ENCODE results near the gene IGFBP1. TPM values are rescaled to one million over a fixed set of nuclear protein-coding genes. Genes with fewer than 3 reads are reported as not detected.

The IGFBP1 gene
- total RNA-seq, 2 donors from 2014 or later = 0.26 to 0.99 TPM

DNA sequence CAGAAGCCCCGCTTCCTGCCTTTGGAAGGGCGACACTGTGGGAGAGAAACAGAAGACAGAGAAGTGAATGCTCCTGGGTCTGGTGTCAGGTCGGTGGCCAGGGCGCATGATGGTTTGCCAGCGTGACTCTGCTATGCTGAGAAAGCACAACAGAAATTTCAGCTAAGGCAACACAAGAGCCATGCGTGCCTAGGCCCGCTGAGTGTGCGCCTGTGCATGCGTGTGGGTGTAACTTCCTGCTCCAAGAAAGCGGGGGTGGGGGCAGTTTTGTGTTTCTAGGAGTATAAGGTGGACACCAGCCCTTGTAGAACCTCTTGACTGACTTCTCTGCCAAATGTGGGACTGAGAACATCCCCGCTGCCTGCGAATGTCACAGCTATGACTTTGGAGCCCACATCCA is 26.6 kb downstream of the IGFBP1 start:
- WGBS, 2 donors = 83 to 90% methylated on average over 9 to 12 of the region's 12 CpGs
- DNase-seq = no peak
- Histone ChIP-seq H3K9me3 (no peaks in the 10 kb centered on the region), H3K4me3 (no peak overlapping the region), H3K27ac (no peak overlapping the region), H3K36me3 (replicated peaks in 1 of 2; ENCODE audit: insufficient read depth in 1 of 2, low read depth in 2 of 2) (no peaks in the 10 kb centered on the region), H3K4me1 (peaks cover 4% of the 10 kb centered on the region), H3K27me3 (peaks cover 0 to 5% of the 10 kb centered on the region in 2 donors)
- TF ChIP-seq POLR2A (IDR thresholded peaks at IDR 0.05) = no peak
- TF ChIP-seq, protein P1, sequence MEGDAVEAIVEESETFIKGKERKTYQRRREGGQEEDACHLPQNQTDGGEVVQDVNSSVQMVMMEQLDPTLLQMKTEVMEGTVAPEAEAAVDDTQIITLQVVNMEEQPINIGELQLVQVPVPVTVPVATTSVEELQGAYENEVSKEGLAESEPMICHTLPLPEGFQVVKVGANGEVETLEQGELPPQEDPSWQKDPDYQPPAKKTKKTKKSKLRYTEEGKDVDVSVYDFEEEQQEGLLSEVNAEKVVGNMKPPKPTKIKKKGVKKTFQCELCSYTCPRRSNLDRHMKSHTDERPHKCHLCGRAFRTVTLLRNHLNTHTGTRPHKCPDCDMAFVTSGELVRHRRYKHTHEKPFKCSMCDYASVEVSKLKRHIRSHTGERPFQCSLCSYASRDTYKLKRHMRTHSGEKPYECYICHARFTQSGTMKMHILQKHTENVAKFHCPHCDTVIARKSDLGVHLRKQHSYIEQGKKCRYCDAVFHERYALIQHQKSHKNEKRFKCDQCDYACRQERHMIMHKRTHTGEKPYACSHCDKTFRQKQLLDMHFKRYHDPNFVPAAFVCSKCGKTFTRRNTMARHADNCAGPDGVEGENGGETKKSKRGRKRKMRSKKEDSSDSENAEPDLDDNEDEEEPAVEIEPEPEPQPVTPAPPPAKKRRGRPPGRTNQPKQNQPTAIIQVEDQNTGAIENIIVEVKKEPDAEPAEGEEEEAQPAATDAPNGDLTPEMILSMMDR (IDR thresholded peaks at IDR 0.05) = no peak
- ATAC-seq = no peak
- intact Hi-C loops (cut with DNase I) = loop anchor here (5.0 kb wide), 3 partner anchors 437 to 1262 kb away; no protein-coding TSS in a partner anchor

DNA sequence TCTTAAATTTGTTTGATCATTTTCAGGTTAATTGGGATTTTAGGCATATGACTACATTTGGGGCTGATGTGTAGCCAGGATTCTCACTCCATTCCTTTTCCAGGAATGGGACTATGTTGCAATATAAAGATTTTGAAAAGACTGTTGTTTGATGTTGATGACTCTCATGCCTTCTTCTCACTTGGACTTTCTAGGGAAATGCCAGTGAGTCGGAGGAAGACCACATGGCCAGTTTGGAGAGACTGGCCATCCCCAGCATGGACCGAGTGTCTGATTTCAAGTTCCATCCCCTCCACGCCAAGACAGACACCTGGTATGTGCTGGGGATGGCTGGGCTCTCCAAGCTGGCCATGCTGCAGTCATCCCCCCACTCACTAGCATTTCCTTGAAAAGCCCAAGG is 27.3 kb downstream of the IGFBP1 start:
- intact Hi-C loops (cut with DNase I) = loop anchor here (5.0 kb wide), 2 partner anchors 437 to 1172 kb away; no protein-coding TSS in a partner anchor
- no peaks in the 10 kb centered on the region for H3K9me3 ChIP-seq
- H3K27ac ChIP-seq = no peak overlapping the region
- no peak for ATAC-seq
- 74 to 86% methylated on average over 3 of the region's 3 CpGs for WGBS, 2 donors
- H3K4me1 ChIP-seq = peaks cover 11% of the 10 kb centered on the region
- no peak for DNase-seq
- no peaks in the 10 kb centered on the region for H3K36me3 ChIP-seq (replicated peaks in 1 of 2; ENCODE audit: insufficient read depth in 1 of 2, low read depth in 2 of 2)
- TF ChIP-seq, protein P1 (IDR thresholded peaks at IDR 0.05) = no peak
- TF ChIP-seq POLR2A (IDR thresholded peaks at IDR 0.05) = no peak
- H3K4me3 ChIP-seq = no peak overlapping the region
- H3K27me3 ChIP-seq = peaks cover 0 to 5% of the 10 kb centered on the region in 2 donors

- Histone ChIP-seq H3K27me3 (peaks cover 0 to 5% of the 10 kb centered on the region in 2 donors), H3K27ac (no peak overlapping the region), H3K9me3 (no peaks in the 10 kb centered on the region), H3K4me3 (no peak overlapping the region), H3K4me1 (peaks cover 25% of the 10 kb centered on the region), H3K36me3 (replicated peaks in 1 of 2; ENCODE audit: insufficient read depth in 1 of 2, low read depth in 2 of 2) (no peaks in the 10 kb centered on the region)
- no peak for ATAC-seq
- no peak for DNase-seq
- WGBS, 2 donors = 58 to 68% methylated on average over 14 of the region's 14 CpGs
- intact Hi-C loops (cut with DNase I) = loop anchor here (5.0 kb wide), 2 partner anchors 435 to 1170 kb away; no protein-coding TSS in a partner anchor
- no peak for TF ChIP-seq POLR2A (IDR thresholded peaks at IDR 0.05)
- TF ChIP-seq, protein P1 (IDR thresholded peaks at IDR 0.05) = no peak
Measured at GRCh38 chr7:45917064-45917463, 28.8 kb downstream of the IGFBP1 start.

DNA sequence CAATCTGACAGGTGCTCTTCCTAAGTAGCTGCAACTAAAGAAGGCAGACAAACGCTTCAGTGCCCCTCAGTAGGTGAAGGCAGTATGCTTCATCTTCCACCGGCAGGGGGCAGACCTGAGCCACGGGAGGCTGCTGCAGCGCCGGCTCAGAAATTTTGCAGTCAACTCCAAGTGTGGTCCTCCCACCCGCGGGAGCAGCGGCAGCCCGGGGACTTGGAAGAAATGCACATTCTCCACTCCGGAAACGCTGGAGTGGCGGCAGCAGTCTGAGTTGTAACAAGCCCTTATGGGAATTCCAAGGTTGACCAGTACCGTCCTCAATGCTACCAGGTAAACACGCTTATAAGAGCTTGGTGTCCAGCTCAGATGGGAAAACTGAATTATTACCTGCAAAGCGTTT is 29.4 kb downstream of the IGFBP1 start:
- peak; percentile 55 for ATAC-seq
- Histone ChIP-seq H3K9me3 (no peaks in the 10 kb centered on the region), H3K4me1 (peaks cover 31% of the 10 kb centered on the region), H3K4me3 (no peak overlapping the region), H3K36me3 (replicated peaks in 1 of 2; ENCODE audit: insufficient read depth in 1 of 2, low read depth in 2 of 2) (no peaks in the 10 kb centered on the region), H3K27me3 (peaks cover 0 to 5% of the 10 kb centered on the region in 2 donors), H3K27ac (no peak overlapping the region)
- no peak for TF ChIP-seq POLR2A (IDR thresholded peaks at IDR 0.05)
- TF ChIP-seq, protein P1 (IDR thresholded peaks at IDR 0.05) = peak; percentile 74 to 96 (median 83)
- peak; percentile 69 to 82 (median 80) for DNase-seq
- intact Hi-C loops (cut with DNase I) = loop anchor here (5.0 kb wide), 2 partner anchors 435 to 1170 kb away; no protein-coding TSS in a partner anchor
- WGBS, 2 donors = 9% methylated on average over 4 to 15 of the region's 15 CpGs

DNA sequence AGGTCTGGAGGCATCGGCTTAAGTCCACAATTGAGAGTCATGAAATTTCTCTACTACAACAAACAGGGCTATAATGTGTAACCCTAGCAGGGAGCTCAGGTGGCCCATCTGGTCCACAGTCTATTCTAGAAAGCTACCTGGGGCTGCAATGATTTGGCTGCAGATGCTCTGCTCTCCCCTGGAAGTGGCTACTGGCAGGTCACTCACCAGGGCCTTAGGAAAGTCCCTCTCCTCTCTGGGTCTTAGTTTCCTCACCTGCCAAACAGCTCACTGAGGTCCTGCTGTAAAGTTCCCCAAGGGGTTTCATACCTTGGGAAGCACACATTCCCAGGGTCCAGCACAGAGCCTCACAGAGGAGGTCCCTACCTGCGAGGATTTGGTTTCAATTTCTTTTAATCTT is 30.3 kb downstream of the IGFBP1 start:
- Histone ChIP-seq H3K4me1 (peaks cover 40% of the 10 kb centered on the region), H3K36me3 (replicated peaks in 1 of 2; ENCODE audit: insufficient read depth in 1 of 2, low read depth in 2 of 2) (no peaks in the 10 kb centered on the region), H3K4me3 (no peak overlapping the region), H3K9me3 (no peaks in the 10 kb centered on the region), H3K27me3 (peaks cover 0 to 5% of the 10 kb centered on the region in 2 donors), H3K27ac (no peak overlapping the region)
- TF ChIP-seq POLR2A (IDR thresholded peaks at IDR 0.05) = no peak
- TF ChIP-seq, protein P1 (IDR thresholded peaks at IDR 0.05) = no peak
- ATAC-seq (no peak), DNase-seq (no peak)
- intact Hi-C loops (cut with DNase I) = loop anchor here (5.0 kb wide), 2 partner anchors 434 to 1169 kb away; no protein-coding TSS in a partner anchor
- WGBS, 2 donors = 66 to 78% methylated on average over 2 of the region's 2 CpGs
